K562 (cell line): Measurements from ENCODE around the gene HEXD. TPM values are rescaled to one million over a fixed set of nuclear protein-coding genes. Genes with fewer than 3 reads are reported as not detected.

Experiments used
- CBX3 ChIP-seq, 2 experiments: IDR thresholded peaks; 1 replicate in 1 of 2; 2 replicates in 1 of 2; pipeline ENCODE4 v1.6.1; 2012; ENCODE audit warnings: inconsistent platforms in 2 of 2, low read length in 2 of 2, borderline replicate concordance in 1 of 2, control low read depth in 1 of 2
- HIVEP1 ChIP-seq: fragments of 250-450 bp; sonication (Bioruptor Pico); IDR thresholded peaks from 2 replicates; pipeline ENCODE4 v1.4.0; 2020; ENCODE audit warnings: mild to moderate bottlenecking
- HLTF ChIP-seq: fragments of 450-650 bp; IDR thresholded peaks from 2 replicates; pipeline ENCODE4 v1.6.1; 2016
- HNRNPK ChIP-seq: fragments of 200-400 bp; formaldehyde crosslinking; IDR thresholded peaks from one replicate; pipeline ENCODE4 v1.6.1; 2018; ENCODE audit warnings: mild to moderate bottlenecking, low read depth, low read length; ENCODE audit not compliant: poor library complexity, severe bottlenecking
- LARP7 ChIP-seq: fragments of 450-650 bp; IDR thresholded peaks from 2 replicates; pipeline ENCODE4 v1.6.1; 2016
- LEF1 ChIP-seq: fragments of 450-650 bp; IDR thresholded peaks from 2 replicates; pipeline ENCODE4 v1.6.1; 2016; ENCODE audit warnings: mild to moderate bottlenecking
- NCOA2 ChIP-seq, 2 experiments: fragments of 450-650 bp; IDR thresholded peaks; 2 replicates each; pipeline ENCODE4 v1.6.1; 2018; ENCODE audit warnings: mild to moderate bottlenecking in 2 of 2, moderate library complexity in 1 of 2; ENCODE audit not compliant: partially characterized antibody in 2 of 2
- NR2C2 ChIP-seq, 2 experiments: fragments of 200-800 bp in 1 of 2; sonication (Bioruptor generic) in 1 of 2; sonication (generic) in 1 of 2; formaldehyde crosslinking in 1 of 2; IDR thresholded peaks; 2 replicates each; pipeline versions ENCODE4 v1.6.1 to v1.8.0; 2016 to 2022; ENCODE audit warnings: mild to moderate bottlenecking in 1 of 2, missing compliant biosample characterization in 1 of 2, missing genetic modification characterization in 1 of 2, missing genetic modification reagents in 1 of 2
- PHF20 ChIP-seq: fragments of 450-650 bp; IDR thresholded peaks from 2 replicates; pipeline ENCODE4 v1.6.1; 2018; ENCODE audit not compliant: partially characterized antibody
- POLR2AphosphoS2 ChIP-seq: IDR thresholded peaks from 2 replicates; pipeline ENCODE4 v1.6.1; 2012; ENCODE audit warnings: low read length, improper control_type of control experiment
- PRPF4 ChIP-seq: fragments of 200-400 bp; formaldehyde crosslinking; IDR thresholded peaks from one replicate; pipeline ENCODE4 v1.6.1; 2017; ENCODE audit warnings: low read length, low read depth, mild to moderate bottlenecking; ENCODE audit not compliant: insufficient read depth, poor library complexity, severe bottlenecking
- SREBF1 ChIP-seq: fragments of 150-350 bp; IDR thresholded peaks from 2 replicates; pipeline ENCODE4 v1.6.1; 2014; ENCODE audit warnings: antibody characterized with exemption, low read depth, low read length, borderline replicate concordance
- STAT5A ChIP-seq: IDR thresholded peaks from 2 replicates; pipeline ENCODE4 v1.6.1; 2012; ENCODE audit warnings: low read length, inconsistent platforms, borderline replicate concordance
- ZFX ChIP-seq: sonication (generic); formaldehyde crosslinking; IDR thresholded peaks from 2 replicates; pipeline ENCODE4 v1.8.0; 2022; ENCODE audit warnings: mild to moderate bottlenecking, missing genetic modification reagents, moderate library complexity
- ZNF133 ChIP-seq: fragments of 250-450 bp; sonication (Bioruptor Pico); IDR thresholded peaks from 2 replicates; pipeline ENCODE4 v1.4.0; 2020; ENCODE audit warnings: mild to moderate bottlenecking
- ZNF232 ChIP-seq: sonication (generic); formaldehyde crosslinking; IDR thresholded peaks from 2 replicates; pipeline ENCODE4 v1.8.0; 2022; ENCODE audit warnings: mild to moderate bottlenecking, missing genetic modification reagents
- ZNF699 ChIP-seq: fragments of 250-450 bp; sonication (Bioruptor Pico); IDR thresholded peaks from 2 replicates; pipeline ENCODE4 v1.8.0; 2021; ENCODE audit warnings: mild to moderate bottlenecking, moderate library complexity; ENCODE audit not compliant: insufficient replicate concordance
- ZNF766 ChIP-seq: fragments of 200-800 bp; sonication (Bioruptor generic); conservative IDR thresholded peaks from 2 replicates; pipeline ENCODE4 v1.6.1; 2016; ENCODE audit warnings: missing genetic modification characterization, missing compliant biosample characterization
- ZZZ3 ChIP-seq: fragments of 450-650 bp; IDR thresholded peaks from 2 replicates; pipeline ENCODE4 v1.6.1; 2016; ENCODE audit warnings: antibody characterized with exemption, mild to moderate bottlenecking, moderate library complexity
- polyA plus RNA-seq, 8 experiments: library from polyadenylated mRNA; depleted of rRNA in 4 of 8; stranded (reverse) in 5 of 8; unstranded in 3 of 8; fragments of >200 nt; fragmentation: Nextera tagmentation in 2 of 8; fragmentation: Illumina TruSeq in 1 of 8; extraction: Ambion mirVana in 2 of 8; extraction: Trizol in 1 of 8; gene quantifications; 2 replicates each; pipeline versions ENCODE4 v1.2.1 to v1.2.3, GENCODE V29; 2011 to 2014; ENCODE audit warnings: inconsistent platforms in 1 of 8, missing spikeins in 1 of 8
- total RNA-seq, 7 experiments: library from RNA; depleted of rRNA in 6 of 7; stranded (reverse); fragments of >200 nt in 6 of 7; fragmentation: Illumina TruSeq in 2 of 7; extraction: Trizol in 2 of 7; gene quantifications; 2 replicates each; pipeline versions ENCODE4 v1.2.1 to v1.2.3, GENCODE V29; 2011 to 2021; ENCODE audit warnings: low replicate concordance in 1 of 7
- TF ChIP-seq, protein P1 (sequence below): fragments of 450-650 bp; formaldehyde crosslinking; conservative IDR thresholded peaks from 2 replicates; pipeline ENCODE4 v1.4.0; 2022; ENCODE audit warnings: mild to moderate bottlenecking, missing genetic modification characterization
- TF ChIP-seq, protein P2 (sequence below), 2 experiments: fragments of 450-650 bp in 1 of 2; sonication (generic) in 1 of 2; formaldehyde crosslinking; conservative IDR thresholded peaks; 2 replicates each; pipeline versions ENCODE4 v1.4.0 to v1.8.1; 2020 to 2022; ENCODE audit warnings: mild to moderate bottlenecking in 1 of 2, missing genetic modification reagents in 1 of 2
- TF ChIP-seq, protein P3 (sequence below): fragments of 450-650 bp; IDR thresholded peaks from 2 replicates; pipeline ENCODE4 v1.7.1; 2018; ENCODE audit warnings: mild to moderate bottlenecking, low read depth; ENCODE audit not compliant: partially characterized antibody

Gene HEXD
- total and polyA plus RNA-seq, 9 of the 15 experiments (the other 6 are each of a cell fraction or from before 2014, with no cell fraction given), result 1.0 to 25.3 (median 10.0) TPM

DNA sequence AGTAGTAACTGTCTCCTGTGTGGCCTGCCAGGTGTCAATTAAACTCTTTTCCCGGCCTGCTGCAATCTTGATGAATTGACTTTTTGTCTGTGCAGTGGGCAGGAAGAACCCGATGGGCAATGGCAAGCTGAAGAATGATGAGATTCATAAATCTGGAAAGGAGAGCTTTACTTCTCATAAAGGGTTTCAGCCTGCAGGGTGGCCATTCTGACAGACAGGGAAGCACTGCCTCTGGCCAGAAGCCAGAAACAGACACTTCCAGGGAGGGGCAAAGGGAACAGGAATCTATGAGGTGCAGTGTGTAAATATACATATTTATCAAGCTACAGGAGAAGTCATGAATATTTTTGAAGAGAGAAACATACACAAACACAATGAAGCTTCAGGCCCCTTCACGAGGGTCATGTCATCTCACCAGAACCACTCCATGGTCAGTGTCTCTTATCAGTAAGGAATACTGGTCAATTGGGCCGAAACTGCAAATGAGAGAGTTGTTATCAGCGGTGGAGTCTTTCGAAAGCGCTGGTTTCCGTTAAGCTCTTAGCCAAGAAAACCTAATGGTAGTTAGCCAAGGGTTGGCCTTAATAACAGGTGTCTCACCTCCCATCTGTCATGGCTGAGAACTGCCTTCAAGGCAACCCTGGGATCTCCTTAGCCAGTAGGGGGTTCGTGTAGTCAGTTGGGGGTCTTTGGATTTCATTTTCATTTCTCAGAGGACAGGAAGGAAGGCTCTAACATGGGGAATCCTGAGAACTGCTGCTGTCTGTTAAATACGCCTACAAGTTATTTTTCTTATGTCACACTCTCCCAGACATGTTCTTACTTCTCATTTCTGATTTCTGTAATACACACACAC, 39.2 kb downstream of the HEXD start (continued):
- TF ChIP-seq, protein P1, sequence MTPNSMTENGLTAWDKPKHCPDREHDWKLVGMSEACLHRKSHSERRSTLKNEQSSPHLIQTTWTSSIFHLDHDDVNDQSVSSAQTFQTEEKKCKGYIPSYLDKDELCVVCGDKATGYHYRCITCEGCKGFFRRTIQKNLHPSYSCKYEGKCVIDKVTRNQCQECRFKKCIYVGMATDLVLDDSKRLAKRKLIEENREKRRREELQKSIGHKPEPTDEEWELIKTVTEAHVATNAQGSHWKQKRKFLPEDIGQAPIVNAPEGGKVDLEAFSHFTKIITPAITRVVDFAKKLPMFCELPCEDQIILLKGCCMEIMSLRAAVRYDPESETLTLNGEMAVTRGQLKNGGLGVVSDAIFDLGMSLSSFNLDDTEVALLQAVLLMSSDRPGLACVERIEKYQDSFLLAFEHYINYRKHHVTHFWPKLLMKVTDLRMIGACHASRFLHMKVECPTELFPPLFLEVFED, result no peak
- TF ChIP-seq PHF20 (no peak), ZNF133 (CRISPR knock-in tag) (no peak), ZNF766 (CRISPR knock-in tag) (0 out of 2 replicates have a peak, but pooled peaks have one; percentile 47), HNRNPK (no peak), ZZZ3 (no peak), LARP7 (no peak), NR2C2 (CRISPR knock-in tag; IDR thresholded peaks at IDR 0.05) (no peak), NR2C2 (tag; IDR thresholded peaks at IDR 0.05) (no peak), ZNF232 (no peak), ZFX (CRISPR knock-in tag) (0 out of 2 replicates have a peak, but pooled peaks have one; percentile 4), ZNF699 (no peak), NCOA2 (IDR thresholded peaks at IDR 0.05; ENCODE audit: partially characterized antibody in 2 of 2) (no peak), LEF1 (peak; percentile 41), POLR2AphosphoS2 (0 out of 2 replicates have a peak, but pooled peaks have one; percentile 44), HIVEP1 (0 out of 2 replicates have a peak, but pooled peaks have one; percentile 39), HLTF (no peak), SREBF1 (no peak), PRPF4 (no peak), STAT5A (no peak; the same call in 1 of the 2 replicates), CBX3 (IDR thresholded peaks at IDR 0.05; ENCODE audit: borderline replicate concordance in 1 of 2, low read length in 2 of 2) (no peak)
- TF ChIP-seq, protein P2, sequence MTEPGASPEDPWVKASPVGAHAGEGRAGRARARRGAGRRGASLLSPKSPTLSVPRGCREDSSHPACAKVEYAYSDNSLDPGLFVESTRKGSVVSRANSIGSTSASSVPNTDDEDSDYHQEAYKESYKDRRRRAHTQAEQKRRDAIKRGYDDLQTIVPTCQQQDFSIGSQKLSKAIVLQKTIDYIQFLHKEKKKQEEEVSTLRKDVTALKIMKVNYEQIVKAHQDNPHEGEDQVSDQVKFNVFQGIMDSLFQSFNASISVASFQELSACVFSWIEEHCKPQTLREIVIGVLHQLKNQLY (CRISPR knock-in tag; conservative IDR thresholded peaks at IDR 0.05), result no peak
- TF ChIP-seq, protein P3, sequence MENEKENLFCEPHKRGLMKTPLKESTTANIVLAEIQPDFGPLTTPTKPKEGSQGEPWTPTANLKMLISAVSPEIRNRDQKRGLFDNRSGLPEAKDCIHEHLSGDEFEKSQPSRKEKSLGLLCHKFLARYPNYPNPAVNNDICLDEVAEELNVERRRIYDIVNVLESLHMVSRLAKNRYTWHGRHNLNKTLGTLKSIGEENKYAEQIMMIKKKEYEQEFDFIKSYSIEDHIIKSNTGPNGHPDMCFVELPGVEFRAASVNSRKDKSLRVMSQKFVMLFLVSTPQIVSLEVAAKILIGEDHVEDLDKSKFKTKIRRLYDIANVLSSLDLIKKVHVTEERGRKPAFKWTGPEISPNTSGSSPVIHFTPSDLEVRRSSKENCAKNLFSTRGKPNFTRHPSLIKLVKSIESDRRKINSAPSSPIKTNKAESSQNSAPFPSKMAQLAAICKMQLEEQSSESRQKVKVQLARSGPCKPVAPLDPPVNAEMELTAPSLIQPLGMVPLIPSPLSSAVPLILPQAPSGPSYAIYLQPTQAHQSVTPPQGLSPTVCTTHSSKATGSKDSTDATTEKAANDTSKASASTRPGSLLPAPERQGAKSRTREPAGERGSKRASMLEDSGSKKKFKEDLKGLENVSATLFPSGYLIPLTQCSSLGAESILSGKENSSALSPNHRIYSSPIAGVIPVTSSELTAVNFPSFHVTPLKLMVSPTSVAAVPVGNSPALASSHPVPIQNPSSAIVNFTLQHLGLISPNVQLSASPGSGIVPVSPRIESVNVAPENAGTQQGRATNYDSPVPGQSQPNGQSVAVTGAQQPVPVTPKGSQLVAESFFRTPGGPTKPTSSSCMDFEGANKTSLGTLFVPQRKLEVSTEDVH, result no peak
